Activated CD4-positive, CD25-positive, alpha-beta regulatory T cell treated with anti-CD3 and anti-CD28 coated beads, Interleukin-2, amount 50 U/mL, for 24 hours (primary cell): ENCODE results near the gene FAT1.
"Not testable (repeated sequence)": the region's sequence is repeated elsewhere in the genome, so short reads cannot be mapped to it uniquely, and the experiment has no call there.

Experiments used
- ATAC-seq, 2 donors: fragments of 150-1000 bp; cut with Tn5 transposase; one replicate each; pipeline ENCODE4 v1.10.0; 2021; ENCODE audit warnings: mild to moderate bottlenecking in 1 of 2, moderate library complexity in 1 of 2

Gene FAT1

GRCh38 chr4:186693159-186693815, 30.4 kb downstream of the FAT1 start:
- no peak for ATAC-seq

- no peak for ATAC-seq
Measured at GRCh38 chr4:186691396-186691795, 32.3 kb downstream of the FAT1 start.

GRCh38 chr4:186689476-186689875, 34.2 kb downstream of the FAT1 start:
- no peak for ATAC-seq

GRCh38 chr4:186688150-186688943, 35.3 kb downstream of the FAT1 start:
- no peak for ATAC-seq

GRCh38 chr4:186687265-186687664, 36.4 kb downstream of the FAT1 start:
- ATAC-seq = no peak

- no peak for ATAC-seq
Measured at GRCh38 chr4:186685767-186686183, 37.9 kb downstream of the FAT1 start.

GRCh38 chr4:186684889-186685309, 38.8 kb downstream of the FAT1 start:
- ATAC-seq = no peak

GRCh38 chr4:186684220-186684619, 39.4 kb downstream of the FAT1 start:
- no peak for ATAC-seq

GRCh38 chr4:186680641-186681040, 43.0 kb downstream of the FAT1 start:
- no peak for ATAC-seq

- no peak for ATAC-seq
Measured at GRCh38 chr4:186676531-186677161, 47.0 kb downstream of the FAT1 start.

- no peak for ATAC-seq
Measured at GRCh38 chr4:186669735-186670134, 53.9 kb downstream of the FAT1 start.

- ATAC-seq = no peak
Measured at GRCh38 chr4:186669159-186669731, 54.4 kb downstream of the FAT1 start.

GRCh38 chr4:186666750-186667149, 56.9 kb downstream of the FAT1 start:
- no peak for ATAC-seq

GRCh38 chr4:186666252-186666651, 57.4 kb downstream of the FAT1 start:
- no peak for ATAC-seq

GRCh38 chr4:186660403-186660802, 63.3 kb downstream of the FAT1 start:
- ATAC-seq = no peak

GRCh38 chr4:186659935-186660334, 63.7 kb downstream of the FAT1 start:
- ATAC-seq = no peak

- ATAC-seq = not testable (repeated sequence)
Measured at GRCh38 chr4:186659456-186659855, 64.2 kb downstream of the FAT1 start.

GRCh38 chr4:186658657-186659056, 65.0 kb downstream of the FAT1 start:
- no peak for ATAC-seq

- ATAC-seq = no peak
Measured at GRCh38 chr4:186657764-186658163, 65.9 kb downstream of the FAT1 start.

GRCh38 chr4:186653969-186654368, 69.7 kb downstream of the FAT1 start:
- no peak for ATAC-seq

- no peak for ATAC-seq
Measured at GRCh38 chr4:186651624-186652023, 72.0 kb downstream of the FAT1 start.

- no peak for ATAC-seq
Measured at GRCh38 chr4:186651181-186651603, 72.5 kb downstream of the FAT1 start.

- ATAC-seq = no peak
Measured at GRCh38 chr4:186650401-186651180, 73.1 kb downstream of the FAT1 start.
